GM21619 (cell line): ENCODE data around the gene MED12L.

Experiments
- ATAC-seq: cut with Tn5 transposase; IDR thresholded peaks from one replicate; pipeline ENCODE4 v1.9.1; 2021; ENCODE audit not compliant: unreplicated experiment

The MED12L gene

GRCh38 chr3:151315136-151315535 is 229.7 kb downstream of the MED12L start:
- no peak for ATAC-seq

DNA sequence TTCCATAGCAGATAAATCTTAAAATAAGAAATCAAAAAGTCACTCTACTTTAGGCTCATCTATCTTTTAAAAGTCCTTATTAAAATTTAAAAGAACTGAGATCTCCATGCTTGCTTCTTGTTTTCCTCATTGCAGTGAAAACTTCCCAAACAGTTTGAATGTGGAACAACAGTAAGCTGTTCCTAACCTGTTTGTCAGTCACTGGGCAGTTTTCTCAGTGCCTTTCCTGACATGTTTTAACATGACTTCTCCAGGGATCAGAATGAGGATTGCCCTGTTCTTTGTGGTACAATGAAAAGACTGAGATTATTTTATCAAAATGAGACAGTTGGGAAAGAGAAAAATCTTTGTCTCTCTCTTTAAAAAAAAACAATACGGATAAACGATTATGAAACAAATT is 230.4 kb downstream of the MED12L start:
- no peak for ATAC-seq

GRCh38 chr3:151316267-151316991 is 231.0 kb downstream of the MED12L start, which contains the start of gene GPR87:
TSS of gene GPR87 (minus strand) at chr3:151316820. CDS start at chr3:151300100, 16,720 bp downstream.
- no peak for ATAC-seq

DNA sequence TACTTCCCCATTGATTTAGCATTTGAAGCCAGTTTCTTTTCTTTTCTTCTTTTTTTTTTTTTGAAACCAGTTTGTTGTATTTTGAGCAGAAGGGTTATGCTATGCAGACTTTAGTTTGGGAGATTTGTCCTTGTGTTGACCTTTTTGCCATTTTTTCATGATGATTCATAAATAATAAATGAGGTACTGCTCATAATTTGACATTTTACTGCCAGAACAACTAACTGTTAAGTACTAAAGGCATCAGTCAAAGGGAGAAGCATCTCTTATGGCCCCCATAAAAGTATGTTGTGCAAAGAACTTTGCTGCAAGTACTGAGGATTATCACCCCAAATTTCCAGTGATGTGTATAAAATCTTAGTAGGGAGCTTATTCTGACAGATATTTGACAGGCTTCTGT is 232.8 kb downstream of the MED12L start:
- no peak for ATAC-seq

GRCh38 chr3:151318991-151319390 is 233.5 kb downstream of the MED12L start:
- ATAC-seq: no peak

- ATAC-seq: no peak
Observed at GRCh38 chr3:151319628-151320027, 234.2 kb downstream of the MED12L start.

DNA sequence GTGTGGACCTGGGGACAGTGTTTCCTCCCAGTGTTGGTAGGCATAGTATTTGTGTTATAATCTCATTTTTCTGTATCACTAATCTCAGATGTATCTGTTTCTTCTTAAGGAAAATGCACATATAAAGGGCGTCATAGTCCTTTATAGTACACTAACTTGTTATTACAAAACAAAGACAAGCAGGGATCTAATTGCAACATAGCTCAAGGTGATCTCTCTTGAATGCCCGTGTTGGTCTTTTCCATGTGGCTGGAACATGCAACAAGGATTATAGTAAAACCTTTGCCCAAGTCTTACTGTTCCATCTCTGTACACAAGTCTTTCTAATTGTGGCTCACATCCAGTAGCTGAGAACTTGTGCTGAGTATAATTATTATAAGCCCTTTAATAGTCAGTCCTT is 234.7 kb downstream of the MED12L start:
- ATAC-seq: no peak

DNA sequence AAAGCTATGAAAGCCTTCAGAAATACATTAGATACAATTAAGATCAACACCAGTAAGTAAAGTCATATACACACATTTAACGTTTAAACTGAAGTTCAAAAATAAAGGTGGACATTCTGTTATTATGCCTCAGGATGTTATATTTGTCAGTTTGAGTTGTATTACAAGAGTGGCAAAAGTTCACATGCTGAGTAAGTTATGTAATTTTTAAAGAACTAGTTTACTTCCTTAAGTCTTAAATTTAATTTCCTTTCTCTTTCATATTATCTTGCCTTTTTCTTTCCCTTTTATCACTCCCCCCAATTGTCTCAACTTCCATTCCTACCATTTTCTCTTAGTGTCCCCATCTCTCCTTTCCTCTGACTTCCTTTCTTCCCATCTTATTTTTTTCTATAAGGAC is 236.1 kb downstream of the MED12L start:
- no peak for ATAC-seq

- ATAC-seq: no peak
Observed at GRCh38 chr3:151322511-151322910, 237.0 kb downstream of the MED12L start.

DNA sequence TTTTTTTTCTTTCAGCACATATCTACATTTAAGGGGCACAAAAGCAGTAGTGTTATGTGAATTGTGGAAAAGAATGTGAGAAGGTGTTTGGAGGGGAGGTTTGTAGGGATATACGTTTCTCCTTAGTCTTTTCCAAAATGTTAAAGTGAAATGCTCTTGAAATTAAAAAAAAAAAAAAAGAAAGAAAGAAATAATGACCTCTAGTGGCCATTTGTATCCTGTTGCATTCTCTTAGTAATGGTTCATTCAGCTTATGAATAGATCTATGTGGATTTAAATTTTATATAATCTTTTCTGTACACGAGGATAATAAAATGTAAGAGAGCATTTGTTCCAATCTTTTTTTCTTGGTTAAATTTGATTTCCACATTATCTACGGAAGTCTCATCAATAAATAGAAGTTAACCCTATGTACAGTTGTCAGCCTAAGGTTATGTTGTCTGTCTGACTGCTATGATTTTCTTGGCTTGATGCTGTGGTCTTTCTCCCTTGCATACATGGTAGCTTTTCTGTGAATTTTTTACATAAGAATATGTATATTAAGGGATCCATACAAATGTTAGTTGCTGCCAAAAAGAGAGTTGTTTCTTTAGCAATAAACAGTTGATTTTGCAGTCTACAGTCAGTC is 242.2 kb downstream of the MED12L start:
- ATAC-seq: no peak

DNA sequence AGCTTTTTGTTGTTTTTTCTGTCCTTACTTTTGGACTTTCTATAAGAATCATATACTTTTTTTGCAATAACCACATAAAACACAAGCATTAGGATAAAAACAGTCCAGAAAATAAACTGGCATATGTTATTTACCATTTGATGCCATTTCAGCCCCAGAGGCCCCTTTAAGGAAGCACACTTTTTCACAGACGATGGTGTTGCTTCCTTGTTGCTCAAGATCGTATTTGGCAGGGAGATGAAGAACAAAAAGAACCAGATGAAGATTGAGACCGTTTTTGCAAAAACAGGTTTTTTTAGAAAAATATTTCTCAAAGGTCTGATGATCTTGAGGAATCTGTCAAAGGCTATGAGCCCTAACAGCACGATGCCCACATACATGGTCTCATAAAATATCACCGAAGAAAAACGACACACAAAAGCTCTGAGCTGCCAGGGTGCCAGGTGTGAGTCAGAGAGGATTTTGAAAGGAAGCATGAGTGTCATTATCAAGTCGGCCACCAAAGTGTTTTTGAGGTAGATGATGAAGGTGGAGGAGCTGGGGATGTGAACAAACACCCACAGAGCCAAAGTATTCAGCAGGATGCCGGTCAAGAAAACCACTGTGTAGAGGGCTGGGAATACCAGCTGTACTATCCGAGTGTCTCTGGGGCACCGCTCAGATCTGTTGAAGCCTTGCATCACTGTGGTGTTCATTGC is 243.0 kb downstream of the MED12L start:
- ATAC-seq: no peak

GRCh38 chr3:151329363-151329762 is 243.9 kb downstream of the MED12L start, which contains the start of gene P2RY13:
TSS of gene P2RY13 (minus strand) at chr3:151329549. CDS start at chr3:151329528, 21 bp downstream.
- ATAC-seq: no peak

GRCh38 chr3:151330379-151330778 is 244.9 kb downstream of the MED12L start:
- no peak for ATAC-seq

GRCh38 chr3:151330899-151331298 is 245.4 kb downstream of the MED12L start:
- ATAC-seq: no peak

- no peak for ATAC-seq
Observed at GRCh38 chr3:151331696-151332095, 246.2 kb downstream of the MED12L start.

DNA sequence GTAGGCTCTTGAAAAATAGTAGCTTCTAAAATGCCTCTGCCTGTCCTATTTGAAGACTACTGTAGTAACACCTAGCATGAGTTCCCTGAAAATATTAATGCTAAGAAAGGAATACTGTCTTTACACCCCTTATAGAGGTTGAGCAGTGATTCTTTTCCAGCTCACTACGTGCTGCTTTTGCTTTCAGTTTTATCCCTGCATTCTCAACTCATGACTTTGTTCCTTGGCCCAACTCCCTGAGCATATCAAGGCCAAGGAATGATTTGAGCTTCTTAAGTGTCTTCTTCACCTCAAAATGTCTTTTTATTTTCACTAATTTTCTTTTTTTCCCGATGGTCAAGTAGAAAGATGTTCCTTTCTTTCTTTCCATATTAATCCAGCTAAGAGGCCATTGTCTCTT is 260.4 kb downstream of the MED12L start:
- ATAC-seq: no peak

DNA sequence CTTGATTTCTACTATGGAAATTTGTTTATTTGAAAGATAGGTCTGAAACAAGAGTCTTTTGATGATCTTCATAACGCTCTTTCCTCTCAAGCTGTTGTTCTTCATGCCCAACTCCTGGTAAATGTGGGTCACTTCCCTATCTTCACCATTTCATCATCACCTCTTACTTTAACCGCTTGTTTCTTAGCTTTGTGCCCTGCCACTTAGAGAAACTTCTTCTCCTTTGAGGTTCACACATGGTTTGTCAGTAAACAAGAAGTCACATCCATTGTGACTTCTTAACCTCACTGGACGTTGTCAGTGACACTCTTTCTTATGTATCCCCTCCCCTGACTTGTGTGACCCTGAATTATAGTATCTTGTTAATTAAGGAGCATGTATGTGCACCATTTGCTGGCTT is 260.8 kb downstream of the MED12L start:
- ATAC-seq: no peak

DNA sequence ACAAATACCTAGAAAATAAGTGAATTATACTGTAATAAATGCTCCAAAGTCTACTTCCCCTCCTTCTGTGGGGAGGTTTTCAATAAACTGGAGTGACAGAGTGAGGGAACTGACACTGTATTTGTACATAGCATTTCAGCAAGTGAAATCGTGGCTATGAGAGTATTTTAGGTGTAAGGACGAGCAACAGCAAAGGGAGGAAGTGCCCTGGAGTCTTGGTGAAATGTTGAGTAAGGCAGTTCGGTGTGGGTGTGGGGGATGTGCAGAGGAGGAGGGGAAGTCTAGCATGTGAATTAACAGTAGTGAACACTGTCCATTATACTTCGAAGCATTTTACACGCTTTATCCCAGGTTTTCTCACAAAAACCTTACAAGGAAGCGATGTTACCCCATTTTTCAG is 262.0 kb downstream of the MED12L start:
- ATAC-seq: no peak

DNA sequence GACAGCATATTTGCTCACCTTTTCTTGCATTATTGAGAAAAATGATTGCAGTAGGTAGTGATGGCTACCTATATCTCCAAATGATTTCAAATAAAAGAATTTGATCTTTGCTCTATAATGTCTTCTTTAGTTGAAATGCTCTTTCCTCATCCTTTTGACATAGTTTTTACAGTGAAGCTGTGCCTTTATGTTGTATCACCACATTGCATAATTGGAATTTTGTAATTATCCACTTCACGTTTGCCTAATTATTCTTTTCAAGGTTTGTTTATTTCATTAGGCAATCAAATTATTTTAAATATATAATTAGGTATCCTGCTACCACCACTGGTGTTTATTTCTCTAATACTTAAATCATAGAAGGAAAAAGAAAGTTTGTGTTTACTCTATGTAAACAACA is 265.2 kb downstream of the MED12L start:
- no peak for ATAC-seq

GRCh38 chr3:151351219-151351618 is 265.8 kb downstream of the MED12L start:
- ATAC-seq: peak; percentile 91

DNA sequence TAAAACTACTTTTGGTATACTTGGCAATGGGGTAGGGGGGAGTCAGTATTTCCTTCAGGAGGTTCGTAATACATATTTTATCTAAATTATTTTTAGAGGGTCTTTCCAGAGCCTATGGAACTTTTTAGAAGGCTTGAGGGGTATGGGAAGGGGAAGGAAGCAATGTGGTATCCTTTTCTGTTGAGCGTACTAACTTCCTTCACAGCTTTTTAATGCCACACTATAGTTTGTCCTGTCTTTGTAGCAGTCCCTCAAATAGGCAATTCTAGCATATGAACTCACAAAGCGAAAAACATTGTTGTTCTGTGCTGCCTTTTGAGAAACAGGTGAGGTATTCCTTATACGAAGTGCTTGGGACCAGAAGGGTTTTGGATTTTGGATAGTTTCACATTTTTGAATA is 266.2 kb downstream of the MED12L start:
- ATAC-seq: peak; percentile 5
